DMS 273 (cell line): Measurements from ENCODE around the gene CNTNAP4.

Source experiments
- DNase-seq: peaks from one replicate; lab custom pipeline; 2025; ENCODE audit not compliant: unreplicated experiment; lab: John Stamatoyannopoulos, UW

Gene CNTNAP4

DNA sequence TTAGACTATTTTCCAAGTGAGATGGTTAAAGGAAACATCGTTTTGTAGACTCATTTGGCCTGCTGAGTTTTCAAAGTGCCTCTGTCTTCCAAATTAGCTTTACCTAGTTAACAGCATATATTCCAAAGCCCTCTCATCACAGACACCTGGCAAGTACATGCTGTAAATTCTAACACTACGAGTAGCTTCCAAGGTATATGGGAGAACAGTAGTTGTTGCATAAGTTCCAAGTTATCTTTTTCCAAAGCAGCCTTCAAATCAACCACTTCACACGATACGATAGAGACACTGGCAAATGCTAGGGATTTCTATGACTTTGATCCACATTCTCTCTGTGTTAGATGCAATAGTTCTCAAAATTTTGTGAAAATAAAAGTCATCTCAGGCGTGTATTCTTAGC lies 299.3 kb downstream of the CNTNAP4 start:
- no peak for DNase-seq

DNA sequence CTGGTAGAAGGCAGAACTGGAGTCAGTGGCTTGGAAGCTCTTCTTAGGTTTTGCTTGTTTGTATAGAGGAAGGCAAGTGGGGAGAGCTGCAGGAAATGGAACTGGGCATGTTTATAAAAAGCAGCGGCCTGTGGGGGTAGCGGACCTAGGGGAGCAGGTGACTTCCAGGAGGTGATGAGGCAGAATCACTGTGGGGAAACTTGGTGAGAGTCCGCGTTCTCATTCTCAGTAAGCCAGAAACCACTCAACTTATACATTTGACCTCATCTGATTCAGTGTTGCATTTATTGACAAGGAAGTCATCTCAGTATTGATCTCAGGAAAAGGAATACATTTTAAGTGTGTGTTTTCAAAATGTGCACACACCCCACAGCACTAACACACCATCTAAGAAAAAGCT lies 299.8 kb downstream of the CNTNAP4 start:
- DNase-seq, result no peak

DNA sequence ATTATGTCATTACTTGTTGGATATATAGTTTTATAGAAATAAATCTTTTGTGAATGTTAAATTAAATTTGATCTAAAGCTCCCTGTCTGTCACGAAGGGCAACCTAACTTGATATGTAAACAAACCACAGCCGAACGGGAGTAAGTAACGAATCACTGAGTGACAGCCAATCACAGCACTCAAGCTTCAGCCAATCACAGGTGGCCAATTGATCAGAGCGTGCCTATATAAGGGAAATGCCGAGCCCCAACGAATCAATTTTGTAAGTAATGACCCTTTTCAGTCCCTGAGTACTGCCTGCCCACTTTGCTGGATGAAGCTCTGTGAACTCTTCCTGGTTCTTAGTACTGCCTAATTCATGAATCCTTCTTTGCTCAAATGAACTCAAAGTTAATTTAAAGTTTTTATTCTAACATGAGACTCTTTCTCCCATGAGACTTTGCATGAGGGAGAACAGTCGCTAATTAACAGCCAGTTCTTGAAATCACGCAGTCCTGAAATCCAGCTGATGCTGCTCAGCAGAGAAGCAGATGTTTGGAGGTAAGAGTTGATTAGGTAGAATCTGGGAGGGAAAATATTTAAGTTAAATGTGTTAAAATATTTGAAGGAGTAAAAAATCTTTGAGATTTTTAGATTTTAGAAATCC lies 302.2 kb downstream of the CNTNAP4 start:
- DNase-seq, result no peak

DNA sequence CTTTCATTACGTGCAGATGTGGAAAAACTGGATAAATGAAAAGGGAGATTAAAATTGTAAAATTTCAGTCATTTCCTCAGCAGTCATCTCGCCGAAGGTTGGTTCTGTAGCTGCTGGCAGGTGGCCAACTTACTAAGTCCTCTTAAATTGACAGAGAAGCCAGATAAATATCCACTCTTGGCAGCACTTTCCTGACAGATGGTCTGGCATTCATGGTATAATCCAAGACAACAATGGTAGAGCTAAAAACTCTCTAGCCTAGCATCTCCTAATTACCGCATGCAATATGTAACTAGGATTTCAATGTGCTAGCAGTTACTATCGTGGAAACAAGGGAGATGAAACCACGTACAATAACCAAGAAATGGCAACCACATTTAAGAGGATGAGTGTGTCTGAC lies 306.3 kb downstream of the CNTNAP4 start:
- DNase-seq, result peak; percentile 98

DNA sequence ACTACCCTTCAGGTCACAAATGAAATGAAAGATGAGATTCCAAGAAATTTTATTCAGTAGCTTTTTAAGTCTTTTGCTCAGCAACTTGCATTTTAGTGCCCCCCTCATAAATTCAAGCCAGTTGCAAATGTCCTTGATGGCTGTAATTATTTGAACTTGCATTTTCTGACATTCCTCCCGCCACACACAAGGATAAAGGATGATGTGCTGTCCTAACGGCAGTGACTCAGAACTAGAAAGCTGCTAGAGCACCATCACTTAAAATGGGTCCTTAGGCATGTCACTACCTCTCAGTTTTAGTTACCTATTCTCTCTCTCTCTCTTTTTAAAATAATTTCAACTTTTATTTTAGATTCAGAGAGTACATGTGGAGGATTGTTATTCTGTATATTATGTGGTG lies 306.7 kb downstream of the CNTNAP4 start:
- DNase-seq, result peak; percentile 37

DNA sequence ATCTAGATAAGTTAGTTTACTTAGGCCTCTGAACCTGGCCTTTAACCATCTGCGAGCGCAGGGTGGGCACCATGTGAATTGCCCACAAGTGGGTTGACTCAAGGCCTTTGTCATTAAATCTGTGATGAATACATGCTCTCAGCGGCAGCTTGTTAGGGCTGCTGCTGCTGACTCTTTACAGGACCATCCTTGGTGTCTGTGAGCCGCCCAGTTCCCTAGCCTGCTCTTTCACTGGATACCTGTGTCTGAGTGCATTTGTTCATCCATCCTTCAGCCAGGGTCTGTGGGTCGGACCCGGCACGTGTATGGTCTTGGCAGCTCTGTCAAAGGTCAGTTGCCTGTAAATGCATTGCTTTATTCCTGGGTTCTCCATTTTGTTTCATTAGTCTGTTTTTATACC lies 321.3 kb downstream of the CNTNAP4 start:
- DNase-seq, result no peak

DNA sequence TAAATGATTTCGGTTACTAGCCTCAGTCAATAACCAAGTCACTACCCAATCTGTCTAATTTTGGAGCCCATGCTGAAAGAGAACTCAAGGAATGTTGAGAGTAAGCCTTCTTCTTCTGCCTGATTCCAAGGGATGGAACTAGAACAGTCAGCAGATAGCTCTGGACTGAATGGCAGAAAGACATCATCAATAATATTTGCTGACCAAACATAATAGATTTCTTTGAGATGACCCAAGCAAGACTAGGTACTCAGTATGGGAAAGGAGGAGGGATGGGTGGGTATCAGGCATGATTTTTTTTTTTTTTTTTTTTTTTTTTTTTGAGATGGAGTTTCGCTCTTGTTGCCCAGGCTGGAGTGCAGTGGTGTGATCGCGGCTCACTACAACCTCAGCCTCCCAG lies 330.1 kb downstream of the CNTNAP4 start:
- no peak for DNase-seq
